Right cardiac atrium (tissue), 5 donors: Measurements from ENCODE around the gene KCNQ1. TPM values are rescaled to one million over a fixed set of nuclear protein-coding genes. Genes with fewer than 3 reads are reported as not detected.

Experiments
- ATAC-seq, 2 donors: fragments of 200-7000 bp; cut with Tn5 transposase; one replicate each; pipeline versions ENCODE4 v1.8.0 to v1.9.1; 2020; ENCODE audit warnings: moderate library complexity in 2 of 2, mild to moderate bottlenecking in 1 of 2
- DNase-seq, 3 donors: peaks; one replicate each; pipeline ENCODE4 v3.0.0-alpha.2; 2020
- H3K27ac ChIP-seq: one replicate; pipeline ENCODE4 v1.5.1; 2013; ENCODE audit warnings: mild to moderate bottlenecking, low read length, control low read depth, moderate library complexity
- H3K27me3 ChIP-seq: one replicate; pipeline ENCODE4 v1.6.1; 2013; ENCODE audit not compliant: control insufficient read depth, insufficient read depth
- H3K4me1 ChIP-seq: one replicate; pipeline ENCODE4 v1.6.1; 2013; ENCODE audit warnings: low read length; ENCODE audit not compliant: control insufficient read depth, insufficient read depth
- H3K4me3 ChIP-seq: one replicate; pipeline ENCODE4 v1.5.1; 2013; ENCODE audit warnings: low read length, control low read depth
- H3K9me3 ChIP-seq: one replicate; pipeline ENCODE4 v1.6.1; 2013; ENCODE audit warnings: low read length; ENCODE audit not compliant: control insufficient read depth
- WGBS: extraction: QIAGEN DNeasy Blood & Tissue Kit; methylation state at CpG from one replicate; pipeline ENCODE4 v1.1.7; 2013; 5-methylcytosine and 5-hydroxymethylcytosine counted together
- intact Hi-C, 4 donors: fragments of 100-400 bp; cut with DNase I; formaldehyde crosslinking; loops; one replicate each; pipeline versions ENCODE4 v1.11.0 to v1.14.0; 2022 to 2023
- polyA plus RNA-seq: library from polyadenylated mRNA; stranded (reverse); fragments of 200-250 nt; gene quantifications from one replicate; pipeline ENCODE4 v1.2.3, GENCODE V29; 2013
- total RNA-seq, 4 donors: library from RNA; stranded (reverse); fragmentation: NEBNext Ultra II Directional; extraction: Animal tissue kit (Norgen Biotek cat#: 25700); gene quantifications; one replicate each; pipeline ENCODE4 v1.2.1, GENCODE V29; 2021
- donor health status: healthy with polysubstance abuse.
- donor health status: DM: no; HTN: yes; CAD: no.
- donor health status: DM: no; HTN: no; CAD: no.
- donor health status: DM: no; HTN: yes; CAD: no; lungs with severe emphysema.
- donor health status: DM: yes; HTN: yes; CAD: no.

KCNQ1 gene
- total and polyA plus RNA-seq, 5 donors, result 36.4 to 46.8 (median 37.7) TPM

- intact Hi-C loops, result no loop called here
Observed at GRCh38 chr11:2581151-2581930, 136.5 kb downstream of the KCNQ1 start.

GRCh38 chr11:2581931-2582350 lies 137.1 kb downstream of the KCNQ1 start:
- Histone ChIP-seq H3K9me3 (no peaks in the 10 kb centered on the region), H3K4me3 (no peak overlapping the region), H3K27me3 (no peaks in the 10 kb centered on the region), H3K27ac (no peak overlapping the region), H3K4me1 (no peaks in the 10 kb centered on the region)
- intact Hi-C loops, result no loop called here
- 95% methylated on average over 23 of the region's 23 CpGs for WGBS
- ATAC-seq (no peak), DNase-seq (peak; percentile 10 to 48 (median 41))

More at GRCh38 chr11:2581151-2581930, 136.5 kb downstream of the KCNQ1 start:
- Histone ChIP-seq H3K9me3 (no peaks in the 10 kb centered on the region), H3K27ac (no peak overlapping the region), H3K4me3 (no peak overlapping the region), H3K4me1 (no peaks in the 10 kb centered on the region), H3K27me3 (no peaks in the 10 kb centered on the region)
- WGBS, result 94% methylated on average over 22 of the region's 22 CpGs
- DNase-seq, result peak; percentile 2 to 49 (median 40)
- no peak for ATAC-seq

GRCh38 chr11:2582351-2582945 lies 137.6 kb downstream of the KCNQ1 start:
- WGBS, result 67% methylated on average over 12 of the region's 12 CpGs
- H3K4me1 ChIP-seq, result no peaks in the 10 kb centered on the region
- intact Hi-C loops, result no loop called here
- DNase-seq, result peak; percentile 20 to 63 (median 21)
- H3K27ac ChIP-seq, result no peak overlapping the region
- H3K9me3 ChIP-seq, result no peaks in the 10 kb centered on the region
- no peaks in the 10 kb centered on the region for H3K27me3 ChIP-seq
- H3K4me3 ChIP-seq, result no peak overlapping the region
- no peak for ATAC-seq

GRCh38 chr11:2582946-2583604 lies 138.3 kb downstream of the KCNQ1 start:
- H3K4me1 ChIP-seq, result no peaks in the 10 kb centered on the region
- DNase-seq (peak; percentile 6 to 46 (median 16)), ATAC-seq (no peak)
- no peak overlapping the region for H3K4me3 ChIP-seq
- H3K27ac ChIP-seq, result no peak overlapping the region
- H3K27me3 ChIP-seq, result no peaks in the 10 kb centered on the region
- intact Hi-C loops, result no loop called here
- 78% methylated on average over 33 of the region's 33 CpGs for WGBS
- no peaks in the 10 kb centered on the region for H3K9me3 ChIP-seq

- Histone ChIP-seq H3K27ac (no peak overlapping the region), H3K27me3 (no peaks in the 10 kb centered on the region), H3K4me3 (no peak overlapping the region), H3K4me1 (no peaks in the 10 kb centered on the region), H3K9me3 (no peaks in the 10 kb centered on the region)
- intact Hi-C loops, result no loop called here
- ATAC-seq, result no peak
- 89% methylated on average over 6 of the region's 6 CpGs for WGBS
- peak in 2 of 3 donors; percentile 6 to 37 for DNase-seq
Observed at GRCh38 chr11:2583605-2583958, 138.8 kb downstream of the KCNQ1 start.

GRCh38 chr11:2584434-2584811 lies 139.6 kb downstream of the KCNQ1 start:
- intact Hi-C loops, result no loop called here
- no peak overlapping the region for H3K4me3 ChIP-seq
- ATAC-seq, result no peak
- WGBS, result 89% methylated on average over 4 of the region's 4 CpGs
- no peak overlapping the region for H3K27ac ChIP-seq
- no peak for DNase-seq
- H3K9me3 ChIP-seq, result no peaks in the 10 kb centered on the region
- H3K27me3 ChIP-seq, result no peaks in the 10 kb centered on the region
- no peaks in the 10 kb centered on the region for H3K4me1 ChIP-seq

GRCh38 chr11:2584812-2585565 lies 140.2 kb downstream of the KCNQ1 start:
- DNase-seq (peak; percentile 2 to 37 (median 34)), ATAC-seq (no peak)
- WGBS, result 90% methylated on average over 18 of the region's 18 CpGs
- Histone ChIP-seq H3K4me1 (no peaks in the 10 kb centered on the region), H3K9me3 (no peaks in the 10 kb centered on the region), H3K27ac (no peak overlapping the region), H3K4me3 (no peak overlapping the region), H3K27me3 (no peaks in the 10 kb centered on the region)
- intact Hi-C loops, result no loop called here

GRCh38 chr11:2585566-2586086 lies 140.8 kb downstream of the KCNQ1 start:
- intact Hi-C loops, result no loop called here
- no peaks in the 10 kb centered on the region for H3K27me3 ChIP-seq
- H3K4me3 ChIP-seq, result no peak overlapping the region
- no peaks in the 10 kb centered on the region for H3K4me1 ChIP-seq
- DNase-seq, result peak in 2 of 3 donors; percentile 3 to 20
- WGBS, result 96% methylated on average over 6 of the region's 6 CpGs
- H3K27ac ChIP-seq, result no peak overlapping the region
- ATAC-seq, result no peak
- H3K9me3 ChIP-seq, result no peaks in the 10 kb centered on the region

GRCh38 chr11:2586087-2586792 lies 141.4 kb downstream of the KCNQ1 start:
- Histone ChIP-seq H3K27me3 (no peaks in the 10 kb centered on the region), H3K4me3 (no peak overlapping the region), H3K27ac (no peak overlapping the region), H3K9me3 (no peaks in the 10 kb centered on the region), H3K4me1 (no peaks in the 10 kb centered on the region)
- ATAC-seq, result no peak
- whole genome bisulfite sequencing, result 91% methylated on average over 18 of the region's 18 CpGs
- intact Hi-C loops, result no loop called here
- DNase-seq, result peak in 2 of 3 donors; percentile 37 to 46

- Histone ChIP-seq H3K4me1 (no peaks in the 10 kb centered on the region), H3K4me3 (no peak overlapping the region), H3K9me3 (no peaks in the 10 kb centered on the region), H3K27me3 (no peaks in the 10 kb centered on the region), H3K27ac (no peak overlapping the region)
- DNase-seq (peak; percentile 2 to 40 (median 7)), ATAC-seq (no peak)
- WGBS, result 88% methylated on average over 5 of the region's 5 CpGs
- intact Hi-C loops, result no loop called here
Observed at GRCh38 chr11:2586793-2587131, 142.0 kb downstream of the KCNQ1 start.
